ENCODE data around the gene UNC13C.

Gene UNC13C

GRCh38 chr15:53974121-53974520 lies 4.1 kb upstream of the UNC13C start:
- DNase-seq (ENCODE audit: insufficient read length, low spot score) (no peak), FAIRE-seq (no peak)
- TF ChIP-seq CTCF (IDR thresholded peaks at IDR 0.05; ENCODE audit: insufficient read depth, missing control alignments), result no peak

GRCh38 chr15:53974813-53975212 lies 3.4 kb upstream of the UNC13C start:
- no peak for TF ChIP-seq CTCF (IDR thresholded peaks at IDR 0.05; ENCODE audit: insufficient read depth, missing control alignments)
- FAIRE-seq (no peak), DNase-seq (ENCODE audit: insufficient read length, low spot score) (no peak)

GRCh38 chr15:53976844-53977392 lies 1.3 kb upstream of the UNC13C start:
- peak; percentile 15 for DNase-seq (ENCODE audit: insufficient read length, low spot score)
- peak; percentile 27 for TF ChIP-seq CTCF (IDR thresholded peaks at IDR 0.05; ENCODE audit: insufficient read depth, missing control alignments)
- no peak for FAIRE-seq

- DNase-seq (ENCODE audit: insufficient read length, low spot score) (no peak), FAIRE-seq (no peak)
- no peak for TF ChIP-seq CTCF (IDR thresholded peaks at IDR 0.05; ENCODE audit: insufficient read depth, missing control alignments)
Measured at GRCh38 chr15:53979051-53979788, 979 bp downstream of the UNC13C start.

GRCh38 chr15:53980021-53980420 lies 1.8 kb downstream of the UNC13C start:
- DNase-seq (ENCODE audit: insufficient read length, low spot score) (no peak), FAIRE-seq (no peak)
- no peak for TF ChIP-seq CTCF (IDR thresholded peaks at IDR 0.05; ENCODE audit: insufficient read depth, missing control alignments)

- FAIRE-seq, result no peak
- TF ChIP-seq CTCF (IDR thresholded peaks at IDR 0.05; ENCODE audit: insufficient read depth, missing control alignments), result no peak
- no peak for DNase-seq (ENCODE audit: insufficient read length, low spot score)
Measured at GRCh38 chr15:53982071-53982680, 3.9 kb downstream of the UNC13C start.

GRCh38 chr15:53982876-53983275 lies 4.6 kb downstream of the UNC13C start:
- no peak for TF ChIP-seq CTCF (IDR thresholded peaks at IDR 0.05; ENCODE audit: insufficient read depth, missing control alignments)
- no peak for DNase-seq (ENCODE audit: insufficient read length, low spot score)
- FAIRE-seq, result no peak

Measured in D721Med (cell line).